Measurements from ENCODE around the gene MAST4. TPM values are rescaled to one million over a fixed set of nuclear protein-coding genes. Genes with fewer than 3 reads are reported as not detected.

Gene MAST4
- polyA plus RNA-seq, 1 donor (not counting 4 experiments of a cell fraction or from before 2014, with no cell fraction given) = 19.8 TPM

- H3K9ac ChIP-seq (ENCODE audit: control insufficient read depth, extremely low read depth, insufficient read depth, low read length) = peak overlapping the region; percentile 97
- peak overlapping the region; percentile 92 for H3K4me2 ChIP-seq (ENCODE audit: control insufficient read depth, extremely low read depth, insufficient read depth, low read depth, low read length)
- FAIRE-seq = peak; percentile 66
- H3K27me3 ChIP-seq (ENCODE audit: control insufficient read depth, extremely low read depth, insufficient read depth, low read length) = no peaks in the 10 kb centered on the region
- TF ChIP-seq EZH2 (IDR thresholded peaks at IDR 0.05; ENCODE audit: low read length) (no peak), CTCF (optimal IDR thresholded peaks at IDR 0.05 in 1 of 3, IDR thresholded peaks at IDR 0.05 in 1 of 3, conservative IDR thresholded peaks at IDR 0.05 in 1 of 3; ENCODE audit: extremely low read depth in 1 of 3, insufficient read depth in 2 of 3, low read length in 3 of 3) (no peak)
- H3K4me1 ChIP-seq (ENCODE audit: control insufficient read depth, extremely low read depth, insufficient read depth, low read length) = peaks cover 52% of the 10 kb centered on the region
- peaks cover 54% of the 10 kb centered on the region for H3K79me2 ChIP-seq (ENCODE audit: control insufficient read depth, insufficient read depth, low read length)
- no peak for DNase-seq (ENCODE audit: low read depth, low spot score)
- H3K27ac ChIP-seq (ENCODE audit: control insufficient read depth, insufficient read depth, low read length) = peak overlapping the region; percentile 97
- no peaks in the 10 kb centered on the region for H3K36me3 ChIP-seq (ENCODE audit: control insufficient read depth in 2 of 2, extremely low read depth in 1 of 2, insufficient read depth in 2 of 2, low read length in 2 of 2)
- H3K9me1 ChIP-seq (ENCODE audit: control insufficient read depth, extremely low read depth, insufficient read depth, low read length) = no peaks in the 10 kb centered on the region
- no peaks in the 10 kb centered on the region for H3K9me3 ChIP-seq (ENCODE audit: control insufficient read depth, low read depth, low read length)
- H3K4me3 ChIP-seq (ENCODE audit: control insufficient read depth in 2 of 3, extremely low read depth in 1 of 3, insufficient read depth in 2 of 3, low read depth in 1 of 3, low read length in 3 of 3) = peak overlapping the region; percentile 66 to 98 (median 87)
- no peak overlapping the region for H2AFZ ChIP-seq (ENCODE audit: control insufficient read depth, low read length)
- dilution Hi-C loops (cut with MboI; ENCODE audit: extremely low pct_ligation_motif_present, low sequenced_read_pairs) = no loop called here
- H4K20me1 ChIP-seq (ENCODE audit: control insufficient read depth, extremely low read depth, insufficient read depth, low read length) = no peaks in the 10 kb centered on the region
These were observed 410.3 kb downstream of the MAST4 start for GRCh38 chr5:67006500-67006848.

GRCh38 chr5:67009028-67009427 lies 412.8 kb downstream of the MAST4 start:
- DNase-seq (ENCODE audit: low read depth, low spot score) (no peak), FAIRE-seq (peak; percentile 80)
- peaks cover 66% of the 10 kb centered on the region for H3K79me2 ChIP-seq (ENCODE audit: control insufficient read depth, insufficient read depth, low read length)
- H3K36me3 ChIP-seq (ENCODE audit: control insufficient read depth in 2 of 2, extremely low read depth in 1 of 2, insufficient read depth in 2 of 2, low read length in 2 of 2) = no peaks in the 10 kb centered on the region
- H3K9me1 ChIP-seq (ENCODE audit: control insufficient read depth, extremely low read depth, insufficient read depth, low read length) = no peaks in the 10 kb centered on the region
- H3K4me3 ChIP-seq (ENCODE audit: control insufficient read depth in 2 of 3, extremely low read depth in 1 of 3, insufficient read depth in 2 of 3, low read depth in 1 of 3, low read length in 3 of 3) = peak overlapping the region in 1 of 3 experiments; percentile 30
- peak overlapping the region; percentile 96 for H3K27ac ChIP-seq (ENCODE audit: control insufficient read depth, insufficient read depth, low read length)
- dilution Hi-C loops (cut with MboI; ENCODE audit: extremely low pct_ligation_motif_present, low sequenced_read_pairs) = no loop called here
- H3K4me1 ChIP-seq (ENCODE audit: control insufficient read depth, extremely low read depth, insufficient read depth, low read length) = peaks cover 69% of the 10 kb centered on the region
- no peaks in the 10 kb centered on the region for H4K20me1 ChIP-seq (ENCODE audit: control insufficient read depth, extremely low read depth, insufficient read depth, low read length)
- H2AFZ ChIP-seq (ENCODE audit: control insufficient read depth, low read length) = no peak overlapping the region
- no peaks in the 10 kb centered on the region for H3K27me3 ChIP-seq (ENCODE audit: control insufficient read depth, extremely low read depth, insufficient read depth, low read length)
- no peak for TF ChIP-seq CTCF (optimal IDR thresholded peaks at IDR 0.05 in 1 of 3, IDR thresholded peaks at IDR 0.05 in 1 of 3, conservative IDR thresholded peaks at IDR 0.05 in 1 of 3; ENCODE audit: extremely low read depth in 1 of 3, insufficient read depth in 2 of 3, low read length in 3 of 3)
- TF ChIP-seq EZH2 (IDR thresholded peaks at IDR 0.05; ENCODE audit: low read length) = no peak
- H3K4me2 ChIP-seq (ENCODE audit: control insufficient read depth, extremely low read depth, insufficient read depth, low read depth, low read length) = peak overlapping the region; percentile 92
- no peaks in the 10 kb centered on the region for H3K9me3 ChIP-seq (ENCODE audit: control insufficient read depth, low read depth, low read length)
- H3K9ac ChIP-seq (ENCODE audit: control insufficient read depth, extremely low read depth, insufficient read depth, low read length) = no peak overlapping the region

All from keratinocyte (primary cell).